Measurements from ENCODE around the gene TMEM169. TPM values are rescaled to one million over a fixed set of nuclear protein-coding genes. Genes with fewer than 3 reads are reported as not detected.

TMEM169 gene
- polyA plus RNA-seq, 4 donors = 13.3 to 15.2 (median 14.7) TPM

Other genes starting within 250 kb of the TMEM169 start
- gene MREG, start 68.4 kb upstream of the TMEM169 start, polyA plus RNA-seq (ENCODE audit: insufficient read length in 4 of 4) = 10 to 100 TPM; 16.5 to 25.2 (median 18.0) TPM
- gene PECR, start 110 bp upstream of the TMEM169 start, polyA plus RNA-seq (ENCODE audit: insufficient read length in 4 of 4) = 10 to 100 TPM; 36.3 to 48.8 (median 43.5) TPM
- gene XRCC5, start 27.4 kb downstream of the TMEM169 start, polyA plus RNA-seq (ENCODE audit: insufficient read length in 4 of 4) = 100 to 1,000 TPM; 278 to 392 (median 325) TPM

Measured in left renal cortex interstitium (tissue), 4 donors.